A673 (cell line): Measurements from ENCODE around the gene ZDHHC8.

Source experiments
- EZH2 ChIP-seq: fragments of 200-600 bp; sonication (generic); IDR thresholded peaks from 2 replicates; pipeline ENCODE4 v1.6.1; 2017; ENCODE audit warnings: borderline replicate concordance, low read depth, mild to moderate bottlenecking, mixed read lengths, antibody characterized with exemption, low read length; ENCODE audit not compliant: poor library complexity, severe bottlenecking
- TF ChIP-seq, protein P1 (sequence below): fragments of 300-800, 200-600 bp; sonication (generic); conservative IDR thresholded peaks from 2 replicates; pipeline ENCODE4 v1.5.1; 2017; ENCODE audit warnings: low read depth, mild to moderate bottlenecking, antibody characterized with exemption, low read length, moderate library complexity, mixed read lengths

DNA sequence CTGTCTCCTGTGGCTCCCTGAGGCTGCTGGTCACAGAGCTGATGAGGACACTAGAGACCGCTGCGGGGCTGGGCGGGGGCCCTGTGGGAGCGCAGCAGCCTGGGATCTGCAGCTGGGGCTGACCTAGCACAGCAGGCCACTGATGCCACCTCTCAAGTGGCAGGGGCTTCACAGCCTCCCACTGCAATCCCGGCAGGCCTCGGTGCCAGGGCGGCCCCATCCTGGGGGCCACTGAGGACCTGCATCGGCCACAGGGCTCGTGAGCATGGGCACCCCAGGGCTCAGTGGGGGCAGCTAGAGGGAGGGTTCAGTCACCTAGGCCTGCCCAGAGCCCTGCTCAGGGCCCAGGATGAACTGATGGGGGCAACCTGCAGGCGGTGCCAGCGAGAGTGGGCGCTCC is 33.8 kb downstream of the ZDHHC8 start:
- TF ChIP-seq, protein P1, sequence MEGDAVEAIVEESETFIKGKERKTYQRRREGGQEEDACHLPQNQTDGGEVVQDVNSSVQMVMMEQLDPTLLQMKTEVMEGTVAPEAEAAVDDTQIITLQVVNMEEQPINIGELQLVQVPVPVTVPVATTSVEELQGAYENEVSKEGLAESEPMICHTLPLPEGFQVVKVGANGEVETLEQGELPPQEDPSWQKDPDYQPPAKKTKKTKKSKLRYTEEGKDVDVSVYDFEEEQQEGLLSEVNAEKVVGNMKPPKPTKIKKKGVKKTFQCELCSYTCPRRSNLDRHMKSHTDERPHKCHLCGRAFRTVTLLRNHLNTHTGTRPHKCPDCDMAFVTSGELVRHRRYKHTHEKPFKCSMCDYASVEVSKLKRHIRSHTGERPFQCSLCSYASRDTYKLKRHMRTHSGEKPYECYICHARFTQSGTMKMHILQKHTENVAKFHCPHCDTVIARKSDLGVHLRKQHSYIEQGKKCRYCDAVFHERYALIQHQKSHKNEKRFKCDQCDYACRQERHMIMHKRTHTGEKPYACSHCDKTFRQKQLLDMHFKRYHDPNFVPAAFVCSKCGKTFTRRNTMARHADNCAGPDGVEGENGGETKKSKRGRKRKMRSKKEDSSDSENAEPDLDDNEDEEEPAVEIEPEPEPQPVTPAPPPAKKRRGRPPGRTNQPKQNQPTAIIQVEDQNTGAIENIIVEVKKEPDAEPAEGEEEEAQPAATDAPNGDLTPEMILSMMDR = no peak
- TF ChIP-seq EZH2 = no peak
